Measurements from ENCODE around the gene ACAD8.

Gene ACAD8

GRCh38 chr11:134292661-134293060 is 39.3 kb downstream of the ACAD8 start:
- Histone ChIP-seq H3F3A (ENCODE audit: insufficient read depth, low read length) (no peaks in the 10 kb centered on the region), H3K36me3 (replicated peaks; ENCODE audit: insufficient read depth, low read length) (no peaks in the 10 kb centered on the region), H3K4me1 (ENCODE audit: low read length) (no peaks in the 10 kb centered on the region), H3K79me2 (ENCODE audit: low read length) (no peaks in the 10 kb centered on the region), H3K9me2 (replicated peaks; ENCODE audit: insufficient read depth, low read length) (no peaks in the 10 kb centered on the region), H3K27ac (ENCODE audit: low read length) (no peak overlapping the region), H3K27me3 (replicated peaks; ENCODE audit: insufficient read depth, low read length) (peaks cover 3% of the 10 kb centered on the region), H3K4me2 (ENCODE audit: low read depth, low read length) (no peak overlapping the region), H2AFZ (ENCODE audit: low read length) (no peak overlapping the region), H3K9me3 (replicated peaks; ENCODE audit: insufficient read depth, low read length) (no peaks in the 10 kb centered on the region), H3K4me3 (ENCODE audit: low read length) (no peak overlapping the region), H3K9ac (ENCODE audit: low read length) (no peak overlapping the region), H4K20me1 (ENCODE audit: insufficient read depth, low read length) (no peaks in the 10 kb centered on the region)
- no peak for DNase-seq
- no peak for TF ChIP-seq CTCF (IDR thresholded peaks at IDR 0.05; ENCODE audit: low read length)
- TF ChIP-seq EZH2 (optimal IDR thresholded peaks at IDR 0.05; ENCODE audit: low read depth, low read length): no peak
- no peak for TF ChIP-seq EZH2phosphoT487 (IDR thresholded peaks at IDR 0.05; ENCODE audit: low read length)

GRCh38 chr11:134293119-134294113 is 40.0 kb downstream of the ACAD8 start:
- no peaks in the 10 kb centered on the region for H3K79me2 ChIP-seq (ENCODE audit: low read length)
- H3K36me3 ChIP-seq (replicated peaks; ENCODE audit: insufficient read depth, low read length): no peaks in the 10 kb centered on the region
- TF ChIP-seq CTCF (IDR thresholded peaks at IDR 0.05; ENCODE audit: low read length): no peak
- TF ChIP-seq EZH2phosphoT487 (IDR thresholded peaks at IDR 0.05; ENCODE audit: low read length): no peak
- no peak for TF ChIP-seq EZH2 (optimal IDR thresholded peaks at IDR 0.05; ENCODE audit: low read depth, low read length)
- no peak overlapping the region for H3K27ac ChIP-seq (ENCODE audit: low read length)
- H4K20me1 ChIP-seq (ENCODE audit: insufficient read depth, low read length): no peaks in the 10 kb centered on the region
- H3K4me1 ChIP-seq (ENCODE audit: low read length): no peaks in the 10 kb centered on the region
- H3K9me3 ChIP-seq (replicated peaks; ENCODE audit: insufficient read depth, low read length): no peaks in the 10 kb centered on the region
- no peak overlapping the region for H2AFZ ChIP-seq (ENCODE audit: low read length)
- no peak overlapping the region for H3K9ac ChIP-seq (ENCODE audit: low read length)
- no peaks in the 10 kb centered on the region for H3K9me2 ChIP-seq (replicated peaks; ENCODE audit: insufficient read depth, low read length)
- no peak for DNase-seq
- H3K4me3 ChIP-seq (ENCODE audit: low read length): no peak overlapping the region
- H3K27me3 ChIP-seq (replicated peaks; ENCODE audit: insufficient read depth, low read length): peaks cover 3% of the 10 kb centered on the region
- H3K4me2 ChIP-seq (ENCODE audit: low read depth, low read length): no peak overlapping the region
- H3F3A ChIP-seq (ENCODE audit: insufficient read depth, low read length): no peaks in the 10 kb centered on the region

GRCh38 chr11:134294664-134295063 is 41.3 kb downstream of the ACAD8 start:
- H3K79me2 ChIP-seq (ENCODE audit: low read length): no peaks in the 10 kb centered on the region
- H3K4me1 ChIP-seq (ENCODE audit: low read length): no peaks in the 10 kb centered on the region
- H3K27ac ChIP-seq (ENCODE audit: low read length): no peak overlapping the region
- no peak for TF ChIP-seq CTCF (IDR thresholded peaks at IDR 0.05; ENCODE audit: low read length)
- no peak for TF ChIP-seq EZH2phosphoT487 (IDR thresholded peaks at IDR 0.05; ENCODE audit: low read length)
- no peak for TF ChIP-seq EZH2 (optimal IDR thresholded peaks at IDR 0.05; ENCODE audit: low read depth, low read length)
- H3K9ac ChIP-seq (ENCODE audit: low read length): no peak overlapping the region
- no peaks in the 10 kb centered on the region for H3K9me3 ChIP-seq (replicated peaks; ENCODE audit: insufficient read depth, low read length)
- no peak overlapping the region for H3K4me3 ChIP-seq (ENCODE audit: low read length)
- no peaks in the 10 kb centered on the region for H3F3A ChIP-seq (ENCODE audit: insufficient read depth, low read length)
- H3K4me2 ChIP-seq (ENCODE audit: low read depth, low read length): no peak overlapping the region
- no peak overlapping the region for H2AFZ ChIP-seq (ENCODE audit: low read length)
- H4K20me1 ChIP-seq (ENCODE audit: insufficient read depth, low read length): no peaks in the 10 kb centered on the region
- H3K36me3 ChIP-seq (replicated peaks; ENCODE audit: insufficient read depth, low read length): no peaks in the 10 kb centered on the region
- no peaks in the 10 kb centered on the region for H3K9me2 ChIP-seq (replicated peaks; ENCODE audit: insufficient read depth, low read length)
- no peak for DNase-seq
- peaks cover 3% of the 10 kb centered on the region for H3K27me3 ChIP-seq (replicated peaks; ENCODE audit: insufficient read depth, low read length)

Data from MM.1S (cell line).